Stimulated activated naive CD4-positive, alpha-beta T cell treated with Interleukin-2 at 50 U/mL for 16 hours (primary cell): ENCODE data around the gene GNG2.
A peak's percentile ranks its signal among the peaks of the same experiment; 100 is the strongest.

Source experiments
- DNase-seq: peaks from one replicate; lab custom pipeline; 2025; lab: John Stamatoyannopoulos, UW

Gene GNG2

DNA sequence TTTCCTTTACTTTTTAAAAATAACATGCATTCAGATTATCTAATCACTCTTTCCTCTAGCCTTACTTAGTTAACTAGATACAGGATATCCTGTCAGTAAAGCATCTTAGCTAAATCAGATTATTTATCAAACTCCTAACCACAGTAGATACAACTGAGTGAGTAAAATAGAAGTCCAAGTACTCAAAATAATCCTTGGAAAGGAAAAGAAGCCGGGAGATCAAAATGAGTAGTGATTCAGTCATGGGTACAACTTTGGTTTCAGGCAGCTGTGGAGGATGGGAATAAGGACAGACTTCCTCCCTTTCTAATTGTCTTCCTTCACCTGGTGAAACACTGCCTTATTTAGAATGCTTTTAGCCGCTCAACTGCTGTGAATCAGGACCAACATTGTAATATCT is 29.4 kb downstream of the GNG2 start:
- DNase-seq = no peak

DNA sequence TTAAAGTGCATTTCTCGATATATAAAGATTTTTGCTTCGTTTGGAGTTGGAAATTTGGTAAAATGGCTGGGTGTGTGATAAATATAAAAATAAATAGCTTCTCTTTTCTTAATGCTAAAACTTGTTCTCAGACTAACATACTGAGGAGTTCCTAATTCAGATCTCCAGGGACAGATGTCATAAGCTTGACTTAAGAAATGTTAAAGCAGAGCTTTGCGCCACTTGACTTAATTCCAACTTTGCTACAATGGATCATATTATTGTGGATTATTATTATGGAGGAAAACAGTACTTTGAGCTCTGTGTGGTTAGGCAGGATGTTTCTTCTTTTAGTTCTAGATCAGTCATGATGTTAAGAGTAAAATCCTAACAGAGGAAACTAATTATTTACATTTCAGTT is 33.8 kb downstream of the GNG2 start:
- no peak for DNase-seq

DNA sequence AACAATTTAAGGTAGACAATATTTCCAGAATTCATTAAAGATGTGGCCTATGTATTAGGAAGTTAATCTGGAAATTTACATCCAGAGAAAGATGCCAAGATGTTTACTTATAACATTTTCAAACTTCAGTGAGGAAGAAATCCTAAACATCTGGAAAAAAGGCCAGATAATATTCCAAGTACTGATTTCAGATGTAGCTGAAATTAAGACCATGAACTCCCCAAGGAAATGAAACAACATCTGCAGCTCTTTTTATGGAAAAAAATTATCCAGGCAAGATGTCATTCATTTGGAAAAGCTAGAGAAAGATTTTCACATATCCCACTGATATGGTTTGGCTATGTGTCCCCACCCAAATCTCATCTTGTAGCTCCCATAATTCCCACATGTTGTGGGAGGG is 35.0 kb downstream of the GNG2 start:
- no peak for DNase-seq

DNA sequence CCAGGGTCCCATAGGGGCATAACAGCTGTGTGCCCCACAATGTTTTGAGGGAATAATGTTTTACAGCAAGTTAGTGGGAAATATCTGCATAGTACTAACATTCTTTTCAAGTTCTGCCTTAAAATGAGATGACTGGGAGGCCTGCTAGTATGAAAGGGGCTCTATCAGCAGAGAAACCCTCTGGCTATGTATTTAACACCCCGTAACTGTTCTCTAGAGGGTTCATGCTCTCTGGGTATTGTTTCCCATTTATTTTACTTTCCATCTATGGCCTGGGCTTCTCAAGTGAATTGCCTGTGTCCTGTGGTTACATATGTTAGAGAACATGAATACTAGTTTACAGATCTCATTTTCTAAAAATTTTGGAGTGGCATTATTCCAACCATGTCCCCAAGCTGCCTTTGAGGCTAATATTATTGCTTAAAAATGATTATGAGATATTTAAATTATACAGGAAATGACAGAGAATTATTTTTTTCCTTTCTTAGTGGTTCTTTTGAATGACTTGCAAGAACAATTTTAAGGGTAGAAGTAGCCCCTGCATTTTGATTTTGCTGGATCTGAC is 37.5 kb downstream of the GNG2 start:
- DNase-seq = no peak

DNA sequence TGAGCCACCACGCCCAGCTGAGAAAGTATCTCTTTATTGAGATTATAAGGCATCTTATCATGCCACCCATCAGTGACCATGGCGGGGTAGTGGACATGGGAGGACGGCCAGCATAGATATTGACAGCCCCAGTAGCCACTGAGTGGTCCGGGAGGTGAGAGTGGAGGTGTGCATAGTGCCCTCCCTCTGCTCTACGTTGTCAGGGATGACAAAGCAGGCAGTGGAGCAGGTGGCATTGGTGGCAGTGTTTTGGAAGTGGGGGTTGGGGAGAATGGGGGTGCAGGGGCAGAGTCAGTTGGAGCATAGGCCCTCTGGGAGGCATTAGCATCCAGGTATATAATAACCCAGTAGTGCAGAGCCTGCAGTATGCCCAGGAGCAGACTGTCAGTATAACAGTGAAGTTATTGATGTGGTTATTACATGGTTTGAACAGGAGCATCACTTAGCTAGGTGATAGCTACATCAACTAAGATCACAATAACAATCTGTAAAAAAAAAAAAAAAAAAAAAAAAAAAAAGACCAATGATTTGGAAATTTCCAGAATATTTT is 41.1 kb downstream of the GNG2 start:
- no peak for DNase-seq

GRCh38 chr14:51905656-51906121 is 45.3 kb downstream of the GNG2 start:
- DNase-seq = peak; percentile 74

DNA sequence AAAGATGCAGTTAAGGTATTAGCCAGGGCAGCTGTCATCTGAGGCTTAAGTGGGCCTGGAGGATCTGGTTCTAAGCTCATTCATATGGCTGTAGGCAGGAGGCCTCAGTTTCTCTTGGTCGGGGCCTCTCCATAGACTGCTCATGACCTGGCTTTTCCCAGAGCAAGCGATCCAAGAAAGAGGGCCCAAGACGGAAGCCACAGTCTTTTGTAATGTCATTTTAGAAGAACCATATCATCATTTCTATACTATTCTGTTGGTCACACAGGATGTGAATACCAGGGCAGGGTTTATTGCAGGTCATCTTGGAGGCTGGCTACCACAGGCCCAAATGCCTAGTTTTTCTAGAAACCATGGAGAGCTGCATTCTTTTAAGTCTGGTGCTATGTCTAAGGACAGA is 47.7 kb downstream of the GNG2 start:
- no peak for DNase-seq

- DNase-seq = no peak
These were observed 51.8 kb downstream of the GNG2 start for GRCh38 chr14:51912112-51912786.

- no peak for DNase-seq
These were observed 53.9 kb downstream of the GNG2 start for GRCh38 chr14:51914310-51914709.

DNA sequence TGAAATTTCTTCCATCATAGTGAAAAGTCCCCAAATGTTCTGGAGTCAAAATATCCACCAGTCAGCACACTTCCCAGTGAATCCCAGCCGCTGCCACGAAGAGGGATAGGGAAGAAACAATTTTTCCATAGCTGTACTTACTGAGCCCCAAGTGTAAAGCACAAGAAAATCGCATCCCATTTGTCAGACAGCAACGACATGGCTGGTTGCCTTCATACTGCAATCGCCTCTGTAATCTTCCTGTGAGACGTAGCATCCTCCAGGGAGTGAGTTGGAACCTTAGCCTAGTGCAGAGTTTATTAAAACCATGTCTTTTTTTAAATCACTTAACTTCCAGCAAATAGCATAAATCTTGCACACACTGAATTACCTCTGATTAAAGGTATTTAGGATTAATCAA is 56.8 kb downstream of the GNG2 start:
- no peak for DNase-seq

DNA sequence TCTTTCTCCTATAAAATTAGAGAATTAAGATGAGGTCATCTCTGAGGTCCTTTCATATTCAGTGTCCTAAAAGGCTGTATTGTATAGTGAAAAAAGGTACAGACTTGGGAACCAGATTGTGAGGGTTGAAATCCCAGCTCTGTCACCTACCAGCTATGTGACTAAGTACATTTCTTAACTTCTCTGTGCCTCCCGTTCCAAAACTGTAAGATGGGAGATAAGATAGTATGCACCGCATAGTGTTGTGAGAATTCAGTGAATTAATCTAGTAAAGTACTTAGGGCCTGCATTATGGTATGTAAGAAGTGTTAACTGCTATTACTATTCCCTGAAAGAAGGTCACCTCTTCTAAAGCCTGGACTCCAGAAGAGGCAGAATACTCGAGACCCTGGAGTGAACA is 60.6 kb downstream of the GNG2 start:
- no peak for DNase-seq

GRCh38 chr14:51922624-51923023 is 62.2 kb downstream of the GNG2 start:
- DNase-seq = no peak

DNA sequence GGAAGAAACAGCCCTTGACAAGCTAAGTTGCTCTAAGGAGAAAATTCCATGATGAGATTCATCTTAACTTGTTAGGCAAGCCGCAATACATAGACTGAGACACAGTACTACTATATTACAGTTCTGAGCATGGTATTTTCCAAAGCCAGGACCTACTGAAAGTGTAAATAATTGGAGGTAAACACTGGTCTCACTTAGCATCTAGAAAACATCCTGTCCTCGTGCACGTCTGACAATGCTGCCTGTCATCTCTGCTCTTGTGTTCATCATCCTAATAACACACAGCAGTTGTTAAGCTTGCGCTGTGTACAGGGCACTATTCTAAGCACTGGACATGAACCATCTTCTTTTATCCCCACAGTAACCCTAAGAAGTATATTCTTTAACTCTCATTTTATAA is 64.2 kb downstream of the GNG2 start:
- no peak for DNase-seq

- DNase-seq = no peak
These were observed 65.6 kb downstream of the GNG2 start for GRCh38 chr14:51925980-51926379.

- no peak for DNase-seq
These were observed 66.0 kb downstream of the GNG2 start for GRCh38 chr14:51926449-51926848.

DNA sequence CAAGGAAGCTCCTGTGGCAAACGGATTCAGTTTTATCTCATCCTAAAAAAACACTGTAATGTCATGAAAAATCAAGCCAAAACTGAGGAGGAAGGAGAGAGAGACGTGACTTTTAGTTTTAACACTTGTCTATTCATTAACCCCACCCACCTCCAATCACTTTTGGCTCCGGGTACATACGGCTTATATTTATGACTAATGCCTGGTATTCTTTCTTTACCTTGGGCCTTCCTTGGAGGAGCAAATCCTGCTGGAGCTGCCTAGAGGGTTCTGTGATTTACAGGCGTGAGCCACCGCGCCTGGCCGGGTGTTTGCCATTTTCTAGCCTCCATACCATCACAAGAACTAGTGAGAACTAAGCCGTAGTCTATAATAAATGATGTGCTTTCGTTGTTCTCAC is 68.2 kb downstream of the GNG2 start:
- no peak for DNase-seq

DNA sequence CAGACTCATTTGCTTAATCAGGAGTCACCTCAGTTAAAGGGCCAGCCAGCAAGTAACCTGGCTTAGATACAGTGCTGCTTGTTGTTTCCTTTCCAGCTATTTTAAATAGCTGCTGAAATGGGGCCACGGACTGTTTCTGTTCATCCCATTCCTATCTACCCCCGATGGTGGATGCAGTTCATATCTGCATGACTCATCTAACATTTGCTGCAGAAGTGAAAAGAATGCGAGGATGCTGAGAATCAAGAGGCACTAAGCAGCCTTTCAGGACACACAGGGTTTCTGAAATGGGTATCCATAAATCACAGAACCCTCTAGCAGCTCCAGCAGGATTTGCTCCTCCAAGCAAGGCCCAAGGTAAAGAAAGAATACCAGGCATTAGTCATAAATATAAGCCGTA is 68.8 kb downstream of the GNG2 start:
- no peak for DNase-seq

GRCh38 chr14:51929910-51930682 is 69.7 kb downstream of the GNG2 start:
- no peak for DNase-seq

- no peak for DNase-seq
These were observed 70.9 kb downstream of the GNG2 start for GRCh38 chr14:51931308-51931707.

- no peak for DNase-seq
These were observed 72.8 kb downstream of the GNG2 start for GRCh38 chr14:51933191-51933590.

- DNase-seq = no peak
These were observed 77.7 kb downstream of the GNG2 start for GRCh38 chr14:51938137-51938536.

- no peak for DNase-seq
These were observed 78.4 kb downstream of the GNG2 start for GRCh38 chr14:51938821-51939220.

GRCh38 chr14:51939226-51939625 is 78.8 kb downstream of the GNG2 start:
- DNase-seq = no peak
